ENCODE measurements around the gene EHHADH. TPM values are rescaled to one million over a fixed set of nuclear protein-coding genes. Genes with fewer than 3 reads are reported as not detected.

EHHADH gene
- total and polyA plus RNA-seq, 9 of the 15 experiments (the other 6 are each of a cell fraction or from before 2014, with no cell fraction given), result 3.6 to 6.4 (median 5.4) TPM

DNA sequence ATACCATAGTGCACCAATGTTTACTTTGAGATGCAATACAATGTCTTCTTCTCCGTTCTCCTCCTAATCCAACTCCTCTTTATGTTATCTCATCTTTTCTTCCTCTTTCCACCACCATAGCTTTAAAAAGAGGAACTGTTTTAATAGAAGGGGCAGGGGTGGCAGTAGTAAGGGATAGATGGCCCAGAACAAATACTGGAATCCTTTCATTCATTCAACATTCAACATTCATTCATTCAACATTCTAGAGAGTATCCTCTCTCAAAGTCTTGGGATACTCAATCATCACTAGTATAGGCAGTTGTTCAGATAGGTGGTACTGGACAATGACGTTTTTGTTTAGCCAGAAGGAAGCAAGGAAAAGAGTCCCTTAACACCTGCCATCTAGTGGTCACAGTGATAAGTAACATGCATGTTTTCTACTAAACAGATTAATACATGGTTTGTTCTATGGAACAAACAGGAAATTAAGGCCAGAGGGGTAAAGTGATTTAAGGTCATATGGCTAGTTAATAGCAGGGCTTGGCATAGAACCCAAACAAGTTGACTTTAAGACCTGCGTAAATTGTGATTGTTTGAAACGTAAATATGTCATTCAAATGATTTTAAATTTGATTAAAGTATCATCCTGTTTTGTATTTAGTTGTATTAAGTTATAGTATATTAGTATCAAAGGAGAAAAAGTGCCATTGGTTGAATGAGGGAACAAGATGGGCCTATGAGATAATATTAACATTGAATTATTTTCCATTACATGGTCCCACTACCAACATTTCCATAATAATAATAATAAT lies 26.9 kb upstream of the EHHADH start (continued):
- TF ChIP-seq HDGF (IDR thresholded peaks at IDR 0.05), result no peak
- no peak for TF ChIP-seq THRB (CRISPR knock-in tag; conservative IDR thresholded peaks at IDR 0.05)
- TF ChIP-seq FUS (optimal IDR thresholded peaks at IDR 0.05; ENCODE audit: low read depth, low read length), result no peak
- no peak for TF ChIP-seq THRA (IDR thresholded peaks at IDR 0.05)
- no peak for TF ChIP-seq TSC22D4 (tag; IDR thresholded peaks at IDR 0.05)
- TF ChIP-seq, protein P1, sequence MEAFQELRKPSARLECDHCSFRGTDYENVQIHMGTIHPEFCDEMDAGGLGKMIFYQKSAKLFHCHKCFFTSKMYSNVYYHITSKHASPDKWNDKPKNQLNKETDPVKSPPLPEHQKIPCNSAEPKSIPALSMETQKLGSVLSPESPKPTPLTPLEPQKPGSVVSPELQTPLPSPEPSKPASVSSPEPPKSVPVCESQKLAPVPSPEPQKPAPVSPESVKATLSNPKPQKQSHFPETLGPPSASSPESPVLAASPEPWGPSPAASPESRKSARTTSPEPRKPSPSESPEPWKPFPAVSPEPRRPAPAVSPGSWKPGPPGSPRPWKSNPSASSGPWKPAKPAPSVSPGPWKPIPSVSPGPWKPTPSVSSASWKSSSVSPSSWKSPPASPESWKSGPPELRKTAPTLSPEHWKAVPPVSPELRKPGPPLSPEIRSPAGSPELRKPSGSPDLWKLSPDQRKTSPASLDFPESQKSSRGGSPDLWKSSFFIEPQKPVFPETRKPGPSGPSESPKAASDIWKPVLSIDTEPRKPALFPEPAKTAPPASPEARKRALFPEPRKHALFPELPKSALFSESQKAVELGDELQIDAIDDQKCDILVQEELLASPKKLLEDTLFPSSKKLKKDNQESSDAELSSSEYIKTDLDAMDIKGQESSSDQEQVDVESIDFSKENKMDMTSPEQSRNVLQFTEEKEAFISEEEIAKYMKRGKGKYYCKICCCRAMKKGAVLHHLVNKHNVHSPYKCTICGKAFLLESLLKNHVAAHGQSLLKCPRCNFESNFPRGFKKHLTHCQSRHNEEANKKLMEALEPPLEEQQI (IDR thresholded peaks at IDR 0.05), result 0 out of 2 replicates have a peak, but pooled peaks have one; percentile 40
- no peak for TF ChIP-seq PHB (CRISPR knock-in tag; IDR thresholded peaks at IDR 0.05)
- peak; percentile 53; the same call in 1 of the 2 replicates for TF ChIP-seq SMARCA4 (IDR thresholded peaks at IDR 0.05)
- no peak for TF ChIP-seq FOSL1 (tag; conservative IDR thresholded peaks at IDR 0.05)
- TF ChIP-seq, protein P2, sequence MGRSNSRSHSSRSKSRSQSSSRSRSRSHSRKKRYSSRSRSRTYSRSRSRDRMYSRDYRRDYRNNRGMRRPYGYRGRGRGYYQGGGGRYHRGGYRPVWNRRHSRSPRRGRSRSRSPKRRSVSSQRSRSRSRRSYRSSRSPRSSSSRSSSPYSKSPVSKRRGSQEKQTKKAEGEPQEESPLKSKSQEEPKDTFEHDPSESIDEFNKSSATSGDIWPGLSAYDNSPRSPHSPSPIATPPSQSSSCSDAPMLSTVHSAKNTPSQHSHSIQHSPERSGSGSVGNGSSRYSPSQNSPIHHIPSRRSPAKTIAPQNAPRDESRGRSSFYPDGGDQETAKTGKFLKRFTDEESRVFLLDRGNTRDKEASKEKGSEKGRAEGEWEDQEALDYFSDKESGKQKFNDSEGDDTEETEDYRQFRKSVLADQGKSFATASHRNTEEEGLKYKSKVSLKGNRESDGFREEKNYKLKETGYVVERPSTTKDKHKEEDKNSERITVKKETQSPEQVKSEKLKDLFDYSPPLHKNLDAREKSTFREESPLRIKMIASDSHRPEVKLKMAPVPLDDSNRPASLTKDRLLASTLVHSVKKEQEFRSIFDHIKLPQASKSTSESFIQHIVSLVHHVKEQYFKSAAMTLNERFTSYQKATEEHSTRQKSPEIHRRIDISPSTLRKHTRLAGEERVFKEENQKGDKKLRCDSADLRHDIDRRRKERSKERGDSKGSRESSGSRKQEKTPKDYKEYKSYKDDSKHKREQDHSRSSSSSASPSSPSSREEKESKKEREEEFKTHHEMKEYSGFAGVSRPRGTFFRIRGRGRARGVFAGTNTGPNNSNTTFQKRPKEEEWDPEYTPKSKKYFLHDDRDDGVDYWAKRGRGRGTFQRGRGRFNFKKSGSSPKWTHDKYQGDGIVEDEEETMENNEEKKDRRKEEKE (IDR thresholded peaks at IDR 0.05; ENCODE audit: borderline replicate concordance in 1 of 2, control insufficient read depth in 1 of 2, low read depth in 2 of 2, low read length in 1 of 2), result no peak
- TF ChIP-seq PRDM10 (IDR thresholded peaks at IDR 0.05; ENCODE audit: partially characterized antibody), result peak; percentile 41
- TF ChIP-seq ZNF134 (CRISPR knock-in tag; conservative IDR thresholded peaks at IDR 0.05), result no peak
- TF ChIP-seq GABPA (tag; conservative IDR thresholded peaks at IDR 0.05; ENCODE audit: low read depth), result no peak
- TF ChIP-seq PTBP1 (IDR thresholded peaks at IDR 0.05; ENCODE audit: low read depth, low read length), result no peak
- TF ChIP-seq CEBPB (tag; IDR thresholded peaks at IDR 0.05), result no peak

Data from K562 (cell line).